CD4-positive, CD25-positive, alpha-beta regulatory T cell (primary cell): ENCODE results near the gene BORCS6. TPM values are rescaled to one million over a fixed set of nuclear protein-coding genes. Genes with fewer than 3 reads are reported as not detected.

Source experiments
- ATAC-seq, 2 donors: fragments of 150-1000 bp; cut with Tn5 transposase; one replicate each; pipeline ENCODE4 v1.10.0; 2021; ENCODE audit warnings: low read depth in 2 of 2, moderate number of reproducible peaks in 2 of 2, moderate library complexity in 1 of 2
- DNase-seq, 3 donors: peaks; one replicate each; pipeline versions ENCODE4 v3.0.0 to v3.0.0-alpha.2; 2012 to 2022; ENCODE audit warnings: mixed read lengths in 1 of 3
- H3K27ac ChIP-seq: one replicate; pipeline ENCODE4 v1.7.0; 2013; ENCODE audit warnings: mild to moderate bottlenecking, low read length; ENCODE audit not compliant: insufficient read depth, poor library complexity, severe bottlenecking
- H3K27me3 ChIP-seq: one replicate; pipeline ENCODE4 v1.7.0; 2013; ENCODE audit warnings: low read length; ENCODE audit not compliant: control insufficient read depth, insufficient read depth
- H3K36me3 ChIP-seq: one replicate; pipeline ENCODE4 v1.7.0; 2013; ENCODE audit warnings: mild to moderate bottlenecking, low read length, moderate library complexity; ENCODE audit not compliant: control insufficient read depth, insufficient read depth
- H3K4me1 ChIP-seq: 2 replicates; pipeline ENCODE4 v1.7.0; 2013; ENCODE audit warnings: mild to moderate bottlenecking, low read length; ENCODE audit not compliant: insufficient read depth, control insufficient read depth, poor library complexity, severe bottlenecking
- H3K4me3 ChIP-seq: one replicate; pipeline ENCODE4 v1.7.0; 2013; ENCODE audit warnings: low read depth, mild to moderate bottlenecking, low read length, moderate library complexity
- H3K9me3 ChIP-seq, 2 experiments: 1 replicate in 1 of 2; 2 replicates in 1 of 2; pipeline ENCODE4 v1.7.0; 2013; ENCODE audit warnings: low read length in 2 of 2, mild to moderate bottlenecking in 1 of 2, moderate library complexity in 1 of 2; ENCODE audit not compliant: control insufficient read depth in 2 of 2
- H3K27ac Mint-ChIP-seq, 3 donors: one replicate each; pipeline ENCODE4 v1.8.0; 2020 to 2022; ENCODE audit warnings: mild to moderate bottlenecking in 3 of 3, mixed read lengths in 3 of 3, moderate library complexity in 2 of 3
- H3K27me3 Mint-ChIP-seq: one replicate; pipeline ENCODE4 v1.8.0; 2022; ENCODE audit warnings: mild to moderate bottlenecking, mixed read lengths
- H3K36me3 Mint-ChIP-seq: one replicate; pipeline ENCODE4 v1.8.0; 2020; ENCODE audit warnings: mixed read lengths
- H3K4me1 Mint-ChIP-seq, 4 donors: one replicate each; pipeline ENCODE4 v1.8.0; 2020 to 2022; ENCODE audit warnings: mixed read lengths in 4 of 4, mild to moderate bottlenecking in 1 of 4
- H3K4me3 Mint-ChIP-seq, 4 donors: one replicate each; pipeline ENCODE4 v1.8.0; 2020 to 2022; ENCODE audit warnings: mild to moderate bottlenecking in 4 of 4, mixed read lengths in 4 of 4, moderate library complexity in 3 of 4
- H3K9me3 Mint-ChIP-seq, 7 donors: one replicate each; pipeline ENCODE4 v1.8.0; 2020 to 2022; ENCODE audit warnings: mixed read lengths in 7 of 7, mild to moderate bottlenecking in 3 of 7, moderate library complexity in 2 of 7
- polyA plus RNA-seq, 4 donors: library from polyadenylated mRNA; unstranded; fragments of 300-500 nt; fragmentation: Illumina TruSeq; gene quantifications; one replicate each; pipeline ENCODE4 v1.2.3, GENCODE V29; 2021
- total RNA-seq: library from RNA; stranded (reverse); gene quantifications from one replicate; pipeline ENCODE4 v1.2.3, GENCODE V29; 2022

Gene BORCS6
- total and polyA plus RNA-seq, 5 donors from 2014 or later, result 10.1 to 29.9 (median 25.0) TPM

DNA sequence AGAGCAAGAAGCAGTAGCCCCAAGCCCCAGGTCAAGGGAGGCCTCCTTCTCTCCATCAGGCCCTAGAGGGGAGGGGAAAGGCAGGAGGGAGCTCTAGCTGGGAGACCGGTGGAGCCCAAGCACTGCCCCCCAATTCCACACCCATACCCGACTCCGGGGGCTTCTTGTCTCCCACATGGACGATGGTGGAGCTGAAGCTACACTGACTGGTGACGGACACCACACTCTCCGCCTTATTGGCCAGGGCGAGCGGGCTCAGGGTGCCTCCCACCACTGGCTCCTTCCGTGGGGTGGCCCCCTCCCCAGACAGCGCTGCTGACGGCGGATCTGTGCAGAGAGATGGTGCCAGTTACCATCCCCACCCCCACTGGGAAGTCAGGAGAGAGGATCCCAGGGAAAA is 44.2 kb downstream of the BORCS6 start:
- peak overlapping the region in 2 of 3 donors; percentile 20 to 77 for H3K27ac Mint-ChIP-seq
- H3K27me3 Mint-ChIP-seq, result peaks cover 14% of the 10 kb centered on the region
- no peak for ATAC-seq
- peaks cover 0 to 3% (median 0%) of the 10 kb centered on the region in 7 donors for H3K9me3 Mint-ChIP-seq
- no peaks in the 10 kb centered on the region for H3K9me3 ChIP-seq
- no peak overlapping the region for H3K27ac ChIP-seq
- peaks cover 0 to 19% (median 2%) of the 10 kb centered on the region in 4 donors for H3K4me1 Mint-ChIP-seq
- H3K4me3 Mint-ChIP-seq, result no peak overlapping the region
- H3K36me3 ChIP-seq, result peaks cover 78% of the 10 kb centered on the region
- H3K27me3 ChIP-seq, result no peaks in the 10 kb centered on the region
- DNase-seq, result peak in 1 of 3 donors; percentile 10
- H3K36me3 Mint-ChIP-seq, result peaks cover 34% of the 10 kb centered on the region
- peaks cover 10% of the 10 kb centered on the region for H3K4me1 ChIP-seq
- no peak overlapping the region for H3K4me3 ChIP-seq

DNA sequence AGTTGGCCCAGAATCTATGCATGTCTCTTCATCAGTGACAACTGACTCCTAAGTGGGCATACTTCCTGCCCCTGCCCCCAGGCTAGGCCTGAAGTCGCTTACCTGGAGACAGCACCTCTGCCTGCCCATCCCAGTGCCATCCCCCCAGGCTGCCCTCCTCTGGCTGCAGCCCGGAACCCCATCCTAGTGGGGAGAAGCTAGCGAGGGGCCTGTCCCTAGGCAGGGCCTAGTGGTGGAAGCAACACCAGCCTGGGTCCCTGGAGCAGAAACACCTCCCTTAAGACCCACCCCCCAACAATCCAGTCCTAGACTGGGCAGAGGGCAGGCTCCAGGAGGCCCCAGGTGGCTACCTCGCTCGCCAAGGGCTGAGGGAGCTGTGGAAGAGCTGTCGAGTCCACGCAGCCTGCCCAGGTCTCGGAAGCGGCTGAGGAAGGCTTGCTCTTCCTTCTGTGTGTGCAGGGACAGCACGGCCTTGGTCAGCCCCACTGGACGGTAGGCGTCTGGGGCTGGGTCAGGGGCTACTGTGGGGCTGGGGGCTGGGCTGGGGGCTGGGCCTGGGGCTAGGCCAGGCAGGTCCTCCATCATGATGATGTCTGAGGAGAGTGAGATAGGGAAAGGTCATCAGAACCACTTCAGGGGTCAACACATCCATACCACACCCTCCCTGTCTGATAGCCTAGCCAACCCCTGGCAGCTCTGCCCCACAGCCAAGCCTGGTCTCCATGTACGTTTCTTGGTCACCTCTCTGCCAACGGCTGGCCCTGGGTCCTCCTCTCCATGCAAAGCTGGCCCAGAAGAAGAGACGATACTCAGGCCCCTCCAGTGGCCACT is 45.4 kb downstream of the BORCS6 start:
- Mint-ChIP-seq H3K27ac (peak overlapping the region in 1 of 3 donors; percentile 58), H3K36me3 (peaks cover 32% of the 10 kb centered on the region), H3K27me3 (peaks cover 14% of the 10 kb centered on the region), H3K4me1 (peaks cover 0 to 8% (median 2%) of the 10 kb centered on the region in 4 donors), H3K9me3 (peaks cover 0 to 2% (median 0%) of the 10 kb centered on the region in 7 donors), H3K4me3 (peak overlapping the region in 3 of 4 donors; percentile 22 to 82 (median 74))
- Histone ChIP-seq H3K36me3 (peaks cover 73% of the 10 kb centered on the region), H3K4me3 (no peak overlapping the region), H3K4me1 (peaks cover 2% of the 10 kb centered on the region), H3K27me3 (no peaks in the 10 kb centered on the region), H3K27ac (no peak overlapping the region), H3K9me3 (no peaks in the 10 kb centered on the region)
- DNase-seq (peak in 1 of 3 donors; percentile 18), ATAC-seq (no peak)

DNA sequence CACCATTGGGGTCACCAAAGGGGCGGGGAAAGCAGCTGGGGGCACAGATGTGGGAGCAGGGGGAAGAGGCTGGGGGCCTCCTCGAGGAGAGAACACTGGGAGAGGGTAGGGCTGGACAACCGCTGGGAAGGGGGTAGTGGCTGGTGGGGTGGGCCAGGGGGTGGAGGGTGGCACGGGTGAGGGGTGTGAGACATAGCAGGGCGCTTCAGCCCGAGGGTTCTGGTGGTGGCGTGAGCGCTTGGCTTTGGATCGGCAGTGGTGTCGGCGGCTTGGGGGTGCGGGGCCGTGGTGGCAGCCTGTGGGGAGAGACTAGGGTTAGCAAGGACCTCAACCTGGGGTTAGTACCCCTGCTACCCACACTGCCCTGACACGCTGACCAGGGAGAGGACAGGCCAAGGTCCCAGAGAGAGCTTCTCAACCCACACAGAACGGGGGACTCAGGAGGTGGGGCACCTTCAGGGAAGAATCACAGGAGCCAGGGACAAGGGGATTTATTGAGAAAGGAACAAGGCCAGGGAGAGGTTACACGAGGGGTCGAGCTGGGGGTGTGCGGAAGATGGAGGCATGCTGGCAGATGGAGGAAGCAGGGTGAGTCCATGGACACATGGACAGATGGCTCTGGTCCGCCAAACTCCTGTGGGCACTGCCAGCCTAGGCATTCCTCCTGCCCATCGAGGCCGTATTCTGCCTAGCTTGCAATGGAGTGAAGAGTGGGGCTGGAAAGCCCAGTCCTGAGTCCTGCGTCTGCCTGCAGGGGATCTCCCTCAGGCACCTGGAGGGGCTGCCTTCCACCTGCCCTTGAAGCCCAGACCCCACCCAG is 46.2 kb downstream of the BORCS6 start:
- Histone ChIP-seq H3K9me3 (no peaks in the 10 kb centered on the region), H3K4me1 (peaks cover 9% of the 10 kb centered on the region), H3K4me3 (no peak overlapping the region), H3K36me3 (peaks cover 66% of the 10 kb centered on the region), H3K27ac (no peak overlapping the region), H3K27me3 (no peaks in the 10 kb centered on the region)
- H3K36me3 Mint-ChIP-seq, result peaks cover 29% of the 10 kb centered on the region
- peak overlapping the region in 2 of 3 donors; percentile 58 to 71 for H3K27ac Mint-ChIP-seq
- DNase-seq (peak in 1 of 3 donors; percentile 26), ATAC-seq (no peak)
- H3K9me3 Mint-ChIP-seq, result peaks cover 0 to 1% (median 0%) of the 10 kb centered on the region in 7 donors
- H3K27me3 Mint-ChIP-seq, result peaks cover 9% of the 10 kb centered on the region
- peaks cover 0 to 5% (median 2%) of the 10 kb centered on the region in 4 donors for H3K4me1 Mint-ChIP-seq
- H3K4me3 Mint-ChIP-seq, result peak overlapping the region in 3 of 4 donors; percentile 22 to 82 (median 74)

GRCh38 chr17:8142887-8143580 is 46.9 kb downstream of the BORCS6 start:
- H3K4me3 ChIP-seq, result no peak overlapping the region
- no peak overlapping the region for H3K27ac ChIP-seq
- DNase-seq (peak in 1 of 3 donors; percentile 24), ATAC-seq (no peak)
- H3K27me3 ChIP-seq, result no peaks in the 10 kb centered on the region
- H3K9me3 ChIP-seq, result no peaks in the 10 kb centered on the region
- Mint-ChIP-seq H3K27ac (no peak overlapping the region), H3K4me1 (peaks cover 0 to 5% (median 2%) of the 10 kb centered on the region in 4 donors), H3K27me3 (peaks cover 9% of the 10 kb centered on the region), H3K9me3 (peaks cover 0 to 1% (median 0%) of the 10 kb centered on the region in 7 donors), H3K4me3 (peak overlapping the region in 3 of 4 donors; percentile 63 to 83 (median 75)), H3K36me3 (peaks cover 23% of the 10 kb centered on the region)
- H3K36me3 ChIP-seq, result peaks cover 59% of the 10 kb centered on the region
- H3K4me1 ChIP-seq, result peaks cover 15% of the 10 kb centered on the region

DNA sequence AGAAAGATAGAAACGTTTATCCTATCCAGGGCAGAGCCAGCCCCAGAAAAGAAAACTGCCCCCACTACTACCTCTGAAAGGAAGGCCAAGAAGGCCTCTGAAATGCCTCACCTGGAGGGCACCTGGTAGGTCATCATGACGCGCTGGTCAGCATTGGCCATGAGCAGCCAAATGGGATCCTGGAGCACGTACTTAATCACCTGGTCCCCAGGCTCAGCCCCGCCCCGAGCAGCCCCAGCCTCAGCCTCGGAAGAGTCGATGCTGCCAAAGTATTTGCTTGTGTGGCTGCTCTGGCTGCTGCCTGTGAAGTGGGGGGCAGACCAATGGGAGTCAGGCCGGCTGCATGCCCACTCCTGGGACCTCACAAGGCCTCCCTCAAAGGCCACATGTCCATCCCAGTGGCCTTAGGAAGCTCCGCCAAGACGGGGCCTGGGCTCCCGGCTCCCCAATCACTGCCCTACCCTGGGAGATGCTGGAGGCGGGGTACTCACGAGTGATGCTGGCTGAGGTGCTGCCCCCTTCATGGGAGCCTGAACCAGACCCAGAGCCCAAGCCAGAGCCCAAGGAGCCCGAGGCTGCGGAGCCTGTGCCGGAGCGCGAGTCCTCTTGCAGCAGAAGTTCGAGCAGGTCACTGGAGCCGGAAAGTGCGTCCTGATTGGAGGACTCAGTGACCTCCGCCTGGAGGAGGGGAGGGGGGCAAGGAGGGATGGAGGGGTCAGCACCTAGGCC is 47.7 kb downstream of the BORCS6 start:
- no peak for ATAC-seq

DNA sequence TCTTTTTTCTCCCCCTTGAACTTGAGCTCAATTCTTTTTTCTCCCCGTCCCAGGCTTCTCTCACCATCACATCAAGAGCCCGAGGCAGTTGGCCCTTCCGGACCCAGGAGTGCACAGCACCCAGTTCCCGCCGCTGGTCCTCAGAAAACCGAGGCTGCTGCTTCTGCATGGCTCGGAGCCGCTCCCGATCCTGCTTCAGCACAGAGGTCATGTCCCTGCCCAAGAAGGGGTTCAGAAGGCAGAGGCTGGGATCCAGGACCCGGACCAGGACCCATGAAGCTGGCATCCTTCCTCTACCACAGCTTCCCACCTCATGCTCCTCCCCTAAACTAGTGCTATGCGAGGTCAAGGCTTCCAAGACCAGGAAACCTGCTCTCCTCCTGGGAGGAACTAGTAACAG is 48.2 kb downstream of the BORCS6 start:
- peaks cover 47% of the 10 kb centered on the region for H3K36me3 ChIP-seq
- Mint-ChIP-seq H3K27ac (peak overlapping the region in 1 of 3 donors; percentile 52), H3K4me3 (peak overlapping the region in 2 of 4 donors; percentile 24 to 83), H3K27me3 (peaks cover 9% of the 10 kb centered on the region), H3K36me3 (peaks cover 16% of the 10 kb centered on the region), H3K4me1 (peaks cover 0 to 5% (median 1%) of the 10 kb centered on the region in 4 donors), H3K9me3 (peaks cover 0 to 1% (median 0%) of the 10 kb centered on the region in 7 donors)
- no peak for ATAC-seq
- no peak overlapping the region for H3K4me3 ChIP-seq
- no peak for DNase-seq
- no peaks in the 10 kb centered on the region for H3K27me3 ChIP-seq
- H3K27ac ChIP-seq, result no peak overlapping the region
- peaks cover 18% of the 10 kb centered on the region for H3K4me1 ChIP-seq
- H3K9me3 ChIP-seq, result no peaks in the 10 kb centered on the region

More for the DNA sequence above, 47.7 kb downstream of the BORCS6 start:
- no peak overlapping the region for H3K27ac ChIP-seq
- peaks cover 53% of the 10 kb centered on the region for H3K36me3 ChIP-seq
- no peaks in the 10 kb centered on the region for H3K27me3 ChIP-seq
- H3K4me3 Mint-ChIP-seq, result peak overlapping the region in 2 of 4 donors; percentile 75 to 83
- peak overlapping the region in 1 of 3 donors; percentile 42 for H3K27ac Mint-ChIP-seq
- H3K36me3 Mint-ChIP-seq, result peaks cover 20% of the 10 kb centered on the region
- peaks cover 0 to 4% (median 1%) of the 10 kb centered on the region in 4 donors for H3K4me1 Mint-ChIP-seq
- H3K27me3 Mint-ChIP-seq, result peaks cover 9% of the 10 kb centered on the region
- H3K4me3 ChIP-seq, result no peak overlapping the region
- H3K9me3 ChIP-seq, result no peaks in the 10 kb centered on the region
- peaks cover 18% of the 10 kb centered on the region for H3K4me1 ChIP-seq
- peak in 1 of 3 donors; percentile 17 for DNase-seq
- H3K9me3 Mint-ChIP-seq, result peaks cover 0 to 1% (median 0%) of the 10 kb centered on the region in 7 donors
